Type B pancreatic cell (in vitro differentiated cells): ENCODE data around the gene ATP6V0E2. TPM values are rescaled to one million over a fixed set of nuclear protein-coding genes. Genes with fewer than 3 reads are reported as not detected.
A peak's percentile ranks its signal among the peaks of the same experiment; 100 is the strongest.

Source experiments
- DNase-seq: peaks from one replicate; pipeline ENCODE4 v3.0.0; 2021; ENCODE audit warnings: mixed read lengths; ENCODE audit not compliant: unreplicated experiment; ENCODE audit errors: extremely low spot score
- H3K27ac Mint-ChIP-seq: 2 replicates; pipeline ENCODE4 v1.8.0; 2021; ENCODE audit warnings: mild to moderate bottlenecking, mixed read lengths
- H3K27me3 Mint-ChIP-seq: 2 replicates; pipeline ENCODE4 v1.8.0; 2021; ENCODE audit warnings: mixed read lengths
- H3K36me3 Mint-ChIP-seq: 2 replicates; pipeline ENCODE4 v1.8.0; 2021; ENCODE audit warnings: mixed read lengths
- H3K4me1 Mint-ChIP-seq: one replicate; pipeline ENCODE4 v1.8.0; 2021; ENCODE audit warnings: mixed read lengths; ENCODE audit not compliant: unreplicated experiment
- H3K4me3 Mint-ChIP-seq: 2 replicates; pipeline ENCODE4 v1.8.0; 2021; ENCODE audit warnings: mild to moderate bottlenecking, mixed read lengths
- H3K9me3 Mint-ChIP-seq: 2 replicates; pipeline ENCODE4 v1.8.0; 2021; ENCODE audit warnings: mixed read lengths
- total RNA-seq: library from RNA; stranded (reverse); gene quantifications from 2 replicates; pipeline ENCODE4 v1.2.1, GENCODE V29; 2021; ENCODE audit warnings: low replicate concordance
- TF ChIP-seq, protein P1 (sequence below): fragments of 200-600 bp; sonication (generic); conservative IDR thresholded peaks from 2 replicates; pipeline ENCODE4 v1.5.0; 2021; ENCODE audit warnings: antibody characterized with exemption, mild to moderate bottlenecking

Gene ATP6V0E2
- total RNA-seq, 1 donor from 2014 or later = 36.8 TPM

DNA sequence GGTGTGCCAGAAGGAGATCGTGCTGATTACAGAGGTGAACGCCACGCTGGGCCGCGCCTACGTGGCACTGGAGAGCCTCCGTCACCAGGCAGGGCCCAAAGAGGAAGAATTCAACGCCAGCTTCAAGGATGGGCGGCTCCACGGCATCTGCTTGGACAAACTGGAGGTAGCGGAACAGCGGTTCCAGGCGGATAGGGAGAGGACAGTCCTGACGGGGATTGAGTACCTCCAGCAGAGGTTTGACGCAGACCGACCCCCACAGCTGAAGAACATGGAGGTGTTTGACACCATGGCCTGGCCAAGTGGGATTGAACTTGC is 12.1 kb upstream of the ATP6V0E2 start:
- no peak overlapping the region for H3K27ac Mint-ChIP-seq
- H3K27me3 Mint-ChIP-seq = no peaks in the 10 kb centered on the region
- peaks cover 14% of the 10 kb centered on the region for H3K36me3 Mint-ChIP-seq
- no peak for DNase-seq
- H3K4me1 Mint-ChIP-seq = peaks cover 1% of the 10 kb centered on the region
- no peak overlapping the region for H3K4me3 Mint-ChIP-seq
- TF ChIP-seq, protein P1, sequence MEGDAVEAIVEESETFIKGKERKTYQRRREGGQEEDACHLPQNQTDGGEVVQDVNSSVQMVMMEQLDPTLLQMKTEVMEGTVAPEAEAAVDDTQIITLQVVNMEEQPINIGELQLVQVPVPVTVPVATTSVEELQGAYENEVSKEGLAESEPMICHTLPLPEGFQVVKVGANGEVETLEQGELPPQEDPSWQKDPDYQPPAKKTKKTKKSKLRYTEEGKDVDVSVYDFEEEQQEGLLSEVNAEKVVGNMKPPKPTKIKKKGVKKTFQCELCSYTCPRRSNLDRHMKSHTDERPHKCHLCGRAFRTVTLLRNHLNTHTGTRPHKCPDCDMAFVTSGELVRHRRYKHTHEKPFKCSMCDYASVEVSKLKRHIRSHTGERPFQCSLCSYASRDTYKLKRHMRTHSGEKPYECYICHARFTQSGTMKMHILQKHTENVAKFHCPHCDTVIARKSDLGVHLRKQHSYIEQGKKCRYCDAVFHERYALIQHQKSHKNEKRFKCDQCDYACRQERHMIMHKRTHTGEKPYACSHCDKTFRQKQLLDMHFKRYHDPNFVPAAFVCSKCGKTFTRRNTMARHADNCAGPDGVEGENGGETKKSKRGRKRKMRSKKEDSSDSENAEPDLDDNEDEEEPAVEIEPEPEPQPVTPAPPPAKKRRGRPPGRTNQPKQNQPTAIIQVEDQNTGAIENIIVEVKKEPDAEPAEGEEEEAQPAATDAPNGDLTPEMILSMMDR = peak; percentile 15
- H3K9me3 Mint-ChIP-seq = no peaks in the 10 kb centered on the region

DNA sequence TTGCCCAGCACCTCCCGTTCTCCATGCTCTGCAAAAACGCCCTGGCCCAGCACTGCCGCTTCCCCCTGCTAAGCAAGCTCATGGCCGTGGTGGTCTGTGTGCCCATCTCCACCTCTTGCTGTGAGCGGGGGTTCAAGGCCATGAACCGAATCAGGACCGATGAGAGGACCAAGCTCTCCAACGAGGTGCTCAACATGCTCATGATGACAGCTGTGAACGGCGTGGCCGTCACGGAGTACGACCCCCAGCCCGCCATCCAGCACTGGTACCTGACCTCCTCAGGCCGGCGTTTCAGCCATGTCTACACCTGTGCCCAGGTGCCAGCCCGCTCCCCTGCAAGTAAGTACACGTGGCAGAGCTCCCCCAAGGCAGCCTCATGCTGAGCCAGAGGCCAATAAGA is 11.6 kb upstream of the ATP6V0E2 start:
- no peak for DNase-seq
- Mint-ChIP-seq H3K4me1 (no peaks in the 10 kb centered on the region), H3K27ac (no peak overlapping the region), H3K9me3 (no peaks in the 10 kb centered on the region), H3K4me3 (no peak overlapping the region), H3K36me3 (peaks cover 14% of the 10 kb centered on the region), H3K27me3 (no peaks in the 10 kb centered on the region)
- TF ChIP-seq, protein P1 = no peak

DNA sequence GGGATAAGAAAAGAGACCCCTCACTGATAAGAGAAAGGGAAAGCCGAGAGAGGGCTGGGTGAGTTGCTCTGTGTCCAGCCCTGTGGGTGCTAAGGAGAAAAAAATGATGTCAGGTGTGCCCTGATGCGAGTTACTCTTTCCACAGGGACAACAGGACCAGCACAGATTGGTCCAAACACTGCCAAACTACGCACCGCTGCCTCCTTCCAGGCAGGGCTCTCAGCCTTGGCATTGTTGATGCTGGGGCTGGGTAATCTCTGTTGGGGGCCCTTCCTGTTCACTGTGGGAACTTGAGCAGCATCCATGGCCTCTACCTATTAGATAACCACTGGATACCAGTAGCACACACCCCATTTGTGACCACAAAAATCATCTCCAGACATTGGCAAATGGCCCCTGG is 10.3 kb upstream of the ATP6V0E2 start:
- H3K4me1 Mint-ChIP-seq = no peaks in the 10 kb centered on the region
- no peaks in the 10 kb centered on the region for H3K27me3 Mint-ChIP-seq
- H3K36me3 Mint-ChIP-seq = peaks cover 14% of the 10 kb centered on the region
- no peaks in the 10 kb centered on the region for H3K9me3 Mint-ChIP-seq
- DNase-seq = no peak
- TF ChIP-seq, protein P1 = no peak
- H3K4me3 Mint-ChIP-seq = no peak overlapping the region
- H3K27ac Mint-ChIP-seq = no peak overlapping the region

DNA sequence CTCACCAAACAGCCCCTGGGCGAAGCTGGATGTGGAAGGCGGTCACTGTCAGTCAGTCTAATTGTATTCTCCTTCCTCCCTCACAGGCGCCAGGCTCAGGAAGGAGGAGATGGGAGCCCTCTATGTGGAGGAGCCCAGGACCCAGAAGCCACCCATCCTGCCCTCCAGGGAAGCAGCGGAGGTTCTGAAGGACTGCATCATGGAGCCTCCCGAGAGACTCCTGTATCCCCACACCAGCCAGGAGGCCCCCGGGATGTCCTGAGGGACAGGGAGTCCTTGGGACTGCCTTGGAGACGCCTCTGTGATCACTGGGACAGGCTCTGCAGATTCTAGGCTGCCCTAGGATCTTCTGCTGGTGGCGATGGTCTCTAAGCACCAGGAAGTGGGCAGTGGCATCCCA is 9.7 kb upstream of the ATP6V0E2 start:
- H3K4me3 Mint-ChIP-seq = no peak overlapping the region
- no peak overlapping the region for H3K27ac Mint-ChIP-seq
- peaks cover 14% of the 10 kb centered on the region for H3K36me3 Mint-ChIP-seq
- DNase-seq = no peak
- H3K4me1 Mint-ChIP-seq = no peaks in the 10 kb centered on the region
- no peaks in the 10 kb centered on the region for H3K9me3 Mint-ChIP-seq
- no peaks in the 10 kb centered on the region for H3K27me3 Mint-ChIP-seq
- TF ChIP-seq, protein P1 = no peak

DNA sequence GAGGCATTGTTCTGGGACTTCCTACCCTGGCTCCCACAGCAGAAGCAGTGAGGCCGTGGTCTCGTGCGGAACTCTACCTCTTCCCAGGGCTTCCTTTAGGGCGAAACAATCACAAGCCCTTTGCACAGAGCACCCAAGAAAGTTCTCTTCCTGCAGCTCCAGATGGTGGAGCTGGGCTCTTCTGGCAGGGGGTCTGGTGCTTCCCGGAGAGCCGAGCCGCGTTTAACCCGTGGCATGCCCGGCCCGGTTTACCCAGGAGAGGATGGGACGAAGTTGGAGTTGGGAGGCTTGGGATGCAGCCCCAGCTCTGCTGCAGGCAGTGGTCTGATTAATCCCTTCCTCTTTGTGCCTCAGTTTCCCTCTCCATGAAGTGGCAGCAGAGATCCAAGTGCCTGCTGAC is 9.0 kb upstream of the ATP6V0E2 start:
- Mint-ChIP-seq H3K9me3 (no peaks in the 10 kb centered on the region), H3K4me3 (no peak overlapping the region), H3K4me1 (no peaks in the 10 kb centered on the region), H3K27ac (no peak overlapping the region), H3K36me3 (peaks cover 14% of the 10 kb centered on the region), H3K27me3 (no peaks in the 10 kb centered on the region)
- DNase-seq = no peak
- TF ChIP-seq, protein P1 = no peak

DNA sequence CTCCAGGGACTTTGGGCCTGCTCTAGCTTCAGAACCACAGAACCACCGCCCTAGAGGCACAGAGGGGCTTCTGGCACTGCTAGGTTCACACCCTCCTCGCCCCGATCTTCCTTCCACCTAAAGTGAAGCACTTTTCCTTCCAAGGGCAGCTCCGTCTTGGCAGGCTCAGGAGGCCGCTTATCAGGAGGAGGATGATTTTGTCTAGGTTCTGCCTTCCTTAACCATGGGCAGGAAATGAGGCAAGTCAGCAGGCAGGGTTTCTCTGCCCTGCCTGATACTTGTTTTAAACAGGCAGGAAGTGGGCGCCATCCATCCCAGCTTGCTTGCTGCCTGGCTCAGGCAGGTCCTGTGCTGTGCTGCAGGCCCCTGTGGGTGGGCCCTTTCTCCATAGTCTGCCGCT is 8.3 kb upstream of the ATP6V0E2 start:
- DNase-seq = no peak
- Mint-ChIP-seq H3K36me3 (peaks cover 7% of the 10 kb centered on the region), H3K4me3 (no peak overlapping the region), H3K27me3 (no peaks in the 10 kb centered on the region), H3K9me3 (no peaks in the 10 kb centered on the region), H3K4me1 (no peaks in the 10 kb centered on the region), H3K27ac (no peak overlapping the region)
- TF ChIP-seq, protein P1 = no peak
